Motor neuron (in vitro differentiated cells): ENCODE data around the gene POLR2B. TPM values are rescaled to one million over a fixed set of nuclear protein-coding genes. Genes with fewer than 3 reads are reported as not detected.

Source experiments
- total RNA-seq, 8 experiments: library from RNA; unstranded; fragments of 300-600 nt; gene quantifications; 2 replicates each; pipeline versions ENCODE4 v1.2.3 to v1.2.4, GENCODE V29; 2022

The POLR2B gene
- total RNA-seq, 8 experiments from 2014 or later = 88.1 to 129 (median 108) TPM

Other genes starting within 250 kb of the POLR2B start
- gene SPINK2, start 157.2 kb upstream of the POLR2B start, total RNA-seq = 1 to 10 TPM in 1 of 8 experiments, under 1 TPM in 1, not detected in 6; 0.81 to 3.4 TPM
- gene REST, start 71.0 kb upstream of the POLR2B start, total RNA-seq = 10 to 100 TPM in 5 of 8 experiments, 1 to 10 TPM in 3; 7.1 to 45.6 (median 19.0) TPM
- gene NOA1, start 1.3 kb upstream of the POLR2B start, total RNA-seq = 10 to 100 TPM; 13.4 to 22.5 (median 16.6) TPM
- gene IGFBP7, start 131.5 kb downstream of the POLR2B start, total RNA-seq = 100 to 1,000 TPM in 3 of 8 experiments, 10 to 100 TPM in 1, 1 to 10 TPM in 1, under 1 TPM in 3; 0.58 to 255 (median 49.7) TPM